ENCODE measurements around the gene PHF20.

The PHF20 gene

DNA sequence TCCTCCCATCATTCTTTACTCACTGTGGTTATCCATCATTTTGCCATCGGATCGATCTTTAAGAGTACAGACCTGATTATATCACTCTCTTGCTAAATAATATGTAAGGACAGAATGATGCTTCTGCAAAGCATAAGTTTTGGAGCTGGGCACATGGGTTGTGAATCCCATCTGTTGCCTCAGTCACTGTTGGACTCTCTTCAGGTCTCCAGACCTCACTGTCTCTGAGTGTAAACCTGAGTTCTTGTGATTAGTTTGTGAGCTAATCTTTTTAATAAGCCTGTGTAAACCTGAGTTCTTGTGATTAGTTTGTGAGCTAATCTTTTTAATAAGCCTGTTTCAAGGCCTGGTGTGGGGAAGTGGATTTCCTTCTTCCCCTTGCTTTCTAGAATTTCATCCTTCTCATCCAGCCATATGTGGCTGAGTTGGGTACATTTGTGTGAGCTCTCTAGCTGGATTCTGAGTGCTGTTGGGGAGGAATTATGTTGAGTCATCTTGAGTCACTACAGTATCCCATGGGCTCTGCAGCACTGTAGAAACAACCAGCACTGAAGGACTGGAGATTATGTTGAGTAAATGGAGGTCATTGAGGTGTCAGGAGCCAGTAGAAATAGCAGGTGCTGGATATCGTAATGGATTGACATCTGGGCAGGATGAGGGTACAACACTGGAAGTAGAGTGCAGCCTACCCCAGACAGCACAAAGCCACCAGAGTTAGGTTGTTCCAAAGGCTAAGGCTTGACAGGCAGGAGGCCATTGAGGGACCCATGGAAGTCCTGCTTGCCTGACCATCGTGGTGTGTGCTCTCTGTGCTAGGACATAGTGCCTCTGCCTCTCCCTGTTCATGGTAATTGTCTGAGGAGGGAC is 130.1 kb downstream of the PHF20 start:
- TF ChIP-seq, protein P1, sequence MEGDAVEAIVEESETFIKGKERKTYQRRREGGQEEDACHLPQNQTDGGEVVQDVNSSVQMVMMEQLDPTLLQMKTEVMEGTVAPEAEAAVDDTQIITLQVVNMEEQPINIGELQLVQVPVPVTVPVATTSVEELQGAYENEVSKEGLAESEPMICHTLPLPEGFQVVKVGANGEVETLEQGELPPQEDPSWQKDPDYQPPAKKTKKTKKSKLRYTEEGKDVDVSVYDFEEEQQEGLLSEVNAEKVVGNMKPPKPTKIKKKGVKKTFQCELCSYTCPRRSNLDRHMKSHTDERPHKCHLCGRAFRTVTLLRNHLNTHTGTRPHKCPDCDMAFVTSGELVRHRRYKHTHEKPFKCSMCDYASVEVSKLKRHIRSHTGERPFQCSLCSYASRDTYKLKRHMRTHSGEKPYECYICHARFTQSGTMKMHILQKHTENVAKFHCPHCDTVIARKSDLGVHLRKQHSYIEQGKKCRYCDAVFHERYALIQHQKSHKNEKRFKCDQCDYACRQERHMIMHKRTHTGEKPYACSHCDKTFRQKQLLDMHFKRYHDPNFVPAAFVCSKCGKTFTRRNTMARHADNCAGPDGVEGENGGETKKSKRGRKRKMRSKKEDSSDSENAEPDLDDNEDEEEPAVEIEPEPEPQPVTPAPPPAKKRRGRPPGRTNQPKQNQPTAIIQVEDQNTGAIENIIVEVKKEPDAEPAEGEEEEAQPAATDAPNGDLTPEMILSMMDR (conservative IDR thresholded peaks at IDR 0.05): no peak
- H3K27ac ChIP-seq: peak overlapping the region; percentile 3; the same call in 1 of the 2 replicates

DNA sequence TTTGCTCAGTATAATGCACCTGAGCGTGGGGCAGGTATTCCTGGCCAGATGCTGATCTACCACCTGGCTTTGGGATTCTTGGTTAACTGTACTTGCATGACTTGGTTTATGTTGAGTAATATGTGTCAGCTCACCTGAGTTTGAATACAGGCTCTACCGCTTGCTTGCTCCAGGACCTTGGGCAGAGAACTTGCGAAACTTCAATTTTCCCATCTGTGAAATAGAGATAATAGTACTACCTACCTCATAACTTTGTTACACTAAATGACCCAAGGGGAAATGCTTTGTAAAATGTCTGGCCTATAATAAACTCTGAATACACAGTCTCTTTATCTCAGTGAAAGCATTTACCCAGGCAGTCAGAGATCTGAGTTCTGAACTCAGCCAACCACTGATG is 130.7 kb downstream of the PHF20 start:
- H3K27ac ChIP-seq: peak overlapping the region; percentile 3; the same call in 1 of the 2 replicates
- TF ChIP-seq, protein P1 (conservative IDR thresholded peaks at IDR 0.05): no peak

DNA sequence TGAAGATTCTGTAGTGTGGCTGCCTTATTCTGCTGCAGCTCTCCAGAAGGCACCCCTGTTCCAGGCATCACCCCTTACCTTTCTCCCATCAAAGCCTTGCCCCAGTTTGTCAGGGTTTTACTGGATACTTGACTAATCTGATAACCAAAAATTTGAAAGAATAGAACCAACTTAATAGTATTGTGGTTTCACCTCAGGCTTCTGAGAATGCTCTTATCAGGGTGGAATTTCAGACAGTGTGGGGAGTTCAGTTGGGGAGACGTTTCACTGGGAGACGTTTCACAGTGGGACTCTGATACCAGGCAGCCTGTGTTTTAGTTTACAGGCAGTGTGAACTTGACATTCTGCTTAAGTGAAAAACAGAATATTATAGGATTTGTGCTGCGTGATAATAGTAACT is 132.0 kb downstream of the PHF20 start:
- H3K27ac ChIP-seq: no peak overlapping the region
- TF ChIP-seq, protein P1 (conservative IDR thresholded peaks at IDR 0.05): no peak

DNA sequence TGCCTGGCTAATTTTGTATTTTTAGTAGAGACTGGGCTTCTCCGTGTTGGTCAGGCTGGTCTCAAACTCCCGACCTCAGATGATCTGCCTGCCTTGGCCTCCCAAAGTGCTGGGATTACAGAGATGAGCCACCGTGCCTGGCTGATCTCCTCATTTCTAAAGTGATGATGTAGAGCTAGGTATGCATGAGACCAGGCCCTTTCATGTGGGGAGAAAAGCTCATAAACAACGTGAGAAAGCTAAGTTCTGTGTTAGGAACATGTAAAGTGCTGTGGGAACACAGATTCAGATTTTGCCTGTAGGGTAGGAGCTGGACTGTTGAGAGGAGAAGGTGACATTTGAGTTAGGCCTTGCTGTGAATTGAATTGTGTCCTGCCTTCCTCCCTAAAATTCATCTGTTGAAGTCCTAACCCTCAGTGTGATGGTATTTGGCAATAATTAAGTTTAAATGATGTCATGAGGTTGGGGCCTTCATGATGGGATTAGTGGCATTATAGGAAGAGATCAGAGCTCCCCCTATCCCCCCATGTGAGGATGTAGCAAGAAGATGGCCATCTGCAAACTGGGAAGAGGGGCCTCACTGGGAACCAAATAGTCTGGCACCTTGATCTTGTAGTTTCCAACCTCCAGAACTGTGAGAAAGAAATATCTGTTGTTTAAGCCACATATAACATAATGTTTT is 133.3 kb downstream of the PHF20 start:
- H3K27ac ChIP-seq: no peak overlapping the region
- TF ChIP-seq, protein P1 (conservative IDR thresholded peaks at IDR 0.05): no peak

DNA sequence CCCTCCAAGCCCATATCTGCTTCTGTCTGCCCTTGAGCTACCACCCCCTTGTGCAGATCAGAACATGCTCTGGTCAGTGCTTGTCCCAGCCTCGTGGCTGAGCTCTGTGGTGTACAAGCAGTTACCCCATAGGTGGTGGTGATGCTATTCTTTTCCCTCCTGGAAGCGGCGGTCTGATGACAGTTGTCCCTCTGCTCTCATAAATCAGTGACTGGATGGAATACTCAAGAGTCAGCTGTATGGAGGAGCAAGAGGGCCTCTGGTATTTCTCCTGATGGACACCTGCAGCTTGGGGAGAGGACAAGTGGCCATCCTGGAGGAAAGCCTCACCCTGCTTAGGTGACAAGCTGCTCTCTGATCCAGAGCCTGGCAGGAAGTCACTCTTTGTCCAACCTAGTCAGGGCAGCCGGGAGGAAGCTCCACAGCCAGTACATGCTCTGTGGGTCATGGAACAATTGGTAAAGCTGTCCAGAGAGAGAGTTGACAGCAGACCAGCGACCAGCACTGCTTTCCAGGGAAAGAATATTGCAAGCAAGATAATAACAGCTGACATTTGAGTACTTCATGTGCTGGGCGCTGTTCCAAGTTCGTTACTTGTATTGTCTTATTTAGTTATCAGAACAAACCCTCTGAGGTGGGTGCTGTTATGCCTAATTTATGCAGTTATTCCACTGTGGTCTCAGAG is 135.3 kb downstream of the PHF20 start:
- H3K27ac ChIP-seq: no peak overlapping the region

DNA sequence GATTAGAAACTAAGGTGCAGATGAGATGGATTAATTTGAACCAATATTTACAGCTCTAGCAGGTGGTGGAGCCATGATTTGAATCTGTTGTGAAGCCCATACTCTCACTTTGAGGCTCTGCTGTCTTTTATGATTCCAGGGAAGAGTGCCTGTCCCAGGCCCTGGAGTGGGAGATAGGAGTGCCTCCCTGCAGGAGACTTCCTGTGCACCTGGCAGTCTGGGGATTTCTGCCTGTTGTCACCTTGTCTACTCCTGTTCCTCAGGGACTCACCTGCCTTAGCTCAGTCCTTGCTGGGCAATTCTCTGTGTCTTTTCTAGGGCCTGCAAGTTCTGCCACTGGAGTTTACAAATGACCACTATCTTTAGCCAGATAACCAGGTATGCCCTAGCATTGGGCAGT is 136.2 kb downstream of the PHF20 start:
- TF ChIP-seq, protein P1 (conservative IDR thresholded peaks at IDR 0.05): no peak
- H3K27ac ChIP-seq: no peak overlapping the region

More for the DNA sequence above, 135.3 kb downstream of the PHF20 start:
- TF ChIP-seq, protein P1 (conservative IDR thresholded peaks at IDR 0.05): no peak

DNA sequence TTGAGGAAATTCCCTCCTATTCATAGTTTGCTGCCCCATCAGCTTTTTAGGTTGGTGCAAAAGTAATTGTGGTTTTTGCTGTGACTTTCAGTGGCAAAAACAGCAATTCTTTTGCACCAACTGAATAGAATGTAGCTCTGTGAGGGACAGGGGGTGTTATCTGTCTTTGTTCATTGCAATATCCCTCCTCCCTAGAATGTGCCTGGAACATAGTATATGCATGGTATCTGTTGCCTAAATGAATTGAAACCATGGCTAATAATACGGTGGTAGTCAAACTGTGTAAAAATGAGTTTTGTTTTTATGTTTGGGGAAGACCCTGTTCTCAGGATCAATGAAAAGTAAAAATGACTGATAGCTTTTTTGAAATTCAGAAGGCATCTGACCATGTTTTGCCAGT is 137.4 kb downstream of the PHF20 start:
- H3K27ac ChIP-seq: no peak overlapping the region
- TF ChIP-seq, protein P1 (conservative IDR thresholded peaks at IDR 0.05): no peak
